ENCODE measurements around the gene ANKH. TPM values are rescaled to one million over a fixed set of nuclear protein-coding genes. Genes with fewer than 3 reads are reported as not detected.

The ANKH gene
- total and polyA plus RNA-seq, 2 donors (not counting 1 experiment from before 2014, with no cell fraction given): 13.7 to 71.1 TPM

DNA sequence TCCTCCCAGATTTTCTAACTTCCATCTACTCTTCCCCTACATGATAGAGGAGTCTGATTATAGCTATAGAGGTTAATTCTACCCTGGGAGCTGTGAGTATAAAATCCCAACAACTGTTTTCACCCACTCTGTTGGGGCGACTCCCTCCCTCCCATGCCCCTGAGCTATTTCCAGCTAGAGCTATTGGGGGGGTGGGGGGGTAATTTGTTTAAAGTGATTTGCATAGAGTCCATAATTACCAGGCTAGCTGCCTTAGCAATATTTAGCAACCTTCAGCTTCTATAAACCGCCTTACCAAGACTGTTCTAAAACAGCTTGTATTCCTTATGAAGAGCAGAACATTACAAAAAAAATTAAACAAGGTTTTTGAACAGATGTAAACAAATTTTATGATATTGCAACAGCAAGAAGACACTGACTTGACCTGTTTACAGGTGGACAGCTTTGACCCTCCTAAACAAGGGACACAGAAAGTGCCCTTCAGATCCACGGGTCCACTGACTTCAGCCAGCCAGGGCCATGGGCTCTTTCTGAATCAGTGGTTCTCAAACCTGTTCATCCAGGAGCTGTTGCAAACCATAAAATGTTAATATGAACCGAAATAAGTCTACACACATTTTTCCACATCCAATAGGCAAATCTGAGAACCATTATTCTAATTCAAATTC lies 108.9 kb downstream of the ANKH start:
- H4K20me1 ChIP-seq (ENCODE audit: control insufficient read depth, insufficient read depth, low read length, poor library complexity, severe bottlenecking): no peaks in the 10 kb centered on the region
- peak overlapping the region; percentile 10 for H3K4me3 Mint-ChIP-seq
- H3K4me2 ChIP-seq (replicated peaks; ENCODE audit: low read depth, low read length, poor library complexity, severe bottlenecking): peak overlapping the region; percentile 66
- no peak overlapping the region for H3K27ac Mint-ChIP-seq
- peak overlapping the region; percentile 23 for H2AFZ ChIP-seq (ENCODE audit: insufficient read depth, low read depth, low read length, poor library complexity, severe bottlenecking)
- H3K4me3 ChIP-seq (ENCODE audit: control extremely low read depth in 1 of 5, extremely low read depth in 1 of 5, insufficient read depth in 1 of 5, low read depth in 2 of 5, low read length in 4 of 5): peak overlapping the region in 1 of 5 experiments; percentile 38
- H3K27me3 Mint-ChIP-seq: no peaks in the 10 kb centered on the region
- POLR2A ChIA-PET: interaction anchor here (0.6 kb wide), 1 partner anchor 420 kb away, joined by 5 read pairs; no protein-coding TSS in a partner anchor
- H3K4me1 Mint-ChIP-seq: peaks cover 21% of the 10 kb centered on the region
- H3K27me3 ChIP-seq (replicated peaks in 1 of 4; ENCODE audit: control extremely low read depth in 1 of 4, control insufficient read depth in 3 of 4, insufficient read depth in 4 of 4, low read length in 3 of 4): no peaks in the 10 kb centered on the region
- H3K36me3 ChIP-seq (replicated peaks in 1 of 2; ENCODE audit: control extremely low read depth in 1 of 2, control insufficient read depth in 1 of 2, extremely low read depth in 1 of 2, insufficient read depth in 2 of 2, low read length in 1 of 2): peaks cover 0 to 3% of the 10 kb centered on the region in 2 experiments
- ATAC-seq (ENCODE audit: low read depth) (no peak), DNase-seq (no peak)
- intact Hi-C loops (cut with micrococcal nuclease): no loop called here
- 90% methylated on average over 1 of the region's 4 CpGs for WGBS (ENCODE audit: insufficient coverage)
- peaks cover 11 to 15% of the 10 kb centered on the region in 2 donors for H3K4me1 ChIP-seq (ENCODE audit: control insufficient read depth in 2 of 2, insufficient read depth in 2 of 2, low read length in 2 of 2)
- peak overlapping the region in 1 of 2 donors; percentile 30 for H3K27ac ChIP-seq (ENCODE audit: low read length in 2 of 2)
- H3K79me2 ChIP-seq (ENCODE audit: control insufficient read depth, insufficient read depth, low read length): no peaks in the 10 kb centered on the region
- no peaks in the 10 kb centered on the region for H3K9me3 Mint-ChIP-seq (ENCODE audit: insufficient read depth)
- H3K9me3 ChIP-seq (ENCODE audit: control extremely low read depth in 1 of 3, control insufficient read depth in 2 of 3, insufficient read depth in 1 of 3, low read length in 2 of 3): no peaks in the 10 kb centered on the region
- TF ChIP-seq EZH2 (IDR thresholded peaks at IDR 0.05; ENCODE audit: borderline replicate concordance, insufficient read depth, low read depth, low read length, poor library complexity, severe bottlenecking): no peak
- TF ChIP-seq, protein P1, sequence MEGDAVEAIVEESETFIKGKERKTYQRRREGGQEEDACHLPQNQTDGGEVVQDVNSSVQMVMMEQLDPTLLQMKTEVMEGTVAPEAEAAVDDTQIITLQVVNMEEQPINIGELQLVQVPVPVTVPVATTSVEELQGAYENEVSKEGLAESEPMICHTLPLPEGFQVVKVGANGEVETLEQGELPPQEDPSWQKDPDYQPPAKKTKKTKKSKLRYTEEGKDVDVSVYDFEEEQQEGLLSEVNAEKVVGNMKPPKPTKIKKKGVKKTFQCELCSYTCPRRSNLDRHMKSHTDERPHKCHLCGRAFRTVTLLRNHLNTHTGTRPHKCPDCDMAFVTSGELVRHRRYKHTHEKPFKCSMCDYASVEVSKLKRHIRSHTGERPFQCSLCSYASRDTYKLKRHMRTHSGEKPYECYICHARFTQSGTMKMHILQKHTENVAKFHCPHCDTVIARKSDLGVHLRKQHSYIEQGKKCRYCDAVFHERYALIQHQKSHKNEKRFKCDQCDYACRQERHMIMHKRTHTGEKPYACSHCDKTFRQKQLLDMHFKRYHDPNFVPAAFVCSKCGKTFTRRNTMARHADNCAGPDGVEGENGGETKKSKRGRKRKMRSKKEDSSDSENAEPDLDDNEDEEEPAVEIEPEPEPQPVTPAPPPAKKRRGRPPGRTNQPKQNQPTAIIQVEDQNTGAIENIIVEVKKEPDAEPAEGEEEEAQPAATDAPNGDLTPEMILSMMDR (IDR thresholded peaks at IDR 0.05): no peak
- H3K9ac ChIP-seq (ENCODE audit: low read length): peak overlapping the region; percentile 51
- CTCF ChIA-PET: interaction anchor here (1.1 kb wide), 1 partner anchor 253 kb away, joined by 4 read pairs; no protein-coding TSS in a partner anchor

DNA sequence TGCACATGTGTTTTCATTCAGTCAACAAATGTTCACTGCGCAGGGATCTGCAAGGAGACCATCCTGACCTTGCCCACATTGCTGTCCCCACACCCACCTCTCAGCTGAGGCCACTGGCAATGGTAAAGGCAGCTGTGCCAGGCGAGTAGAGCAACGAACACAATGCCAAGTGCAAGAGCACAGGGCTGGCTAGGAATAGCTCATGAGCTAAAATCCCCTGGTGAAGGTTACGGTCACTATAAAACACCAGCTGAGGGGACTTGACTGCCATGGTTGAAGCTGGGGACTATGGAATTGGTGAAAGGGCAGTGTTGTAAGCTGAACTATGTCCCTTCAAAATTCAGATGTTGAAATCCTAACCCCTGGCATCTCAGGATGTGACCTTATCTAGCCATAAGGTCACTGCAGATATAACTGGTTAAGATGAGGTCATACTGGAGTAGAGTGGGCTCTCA lies 111.0 kb downstream of the ANKH start:
- Histone ChIP-seq H3K4me3 (ENCODE audit: control extremely low read depth in 1 of 5, extremely low read depth in 1 of 5, insufficient read depth in 1 of 5, low read depth in 2 of 5, low read length in 4 of 5) (no peak overlapping the region), H3K9me3 (ENCODE audit: control extremely low read depth in 1 of 3, control insufficient read depth in 2 of 3, insufficient read depth in 1 of 3, low read length in 2 of 3) (no peaks in the 10 kb centered on the region), H3K9ac (ENCODE audit: low read length) (no peak overlapping the region), H3K79me2 (ENCODE audit: control insufficient read depth, insufficient read depth, low read length) (no peaks in the 10 kb centered on the region), H4K20me1 (ENCODE audit: control insufficient read depth, insufficient read depth, low read length, poor library complexity, severe bottlenecking) (no peaks in the 10 kb centered on the region), H3K27me3 (replicated peaks in 1 of 4; ENCODE audit: control extremely low read depth in 1 of 4, control insufficient read depth in 3 of 4, insufficient read depth in 4 of 4, low read length in 3 of 4) (no peaks in the 10 kb centered on the region), H3K4me2 (replicated peaks; ENCODE audit: low read depth, low read length, poor library complexity, severe bottlenecking) (no peak overlapping the region), H3K4me1 (ENCODE audit: control insufficient read depth in 2 of 2, insufficient read depth in 2 of 2, low read length in 2 of 2) (peaks cover 11 to 15% of the 10 kb centered on the region in 2 donors), H2AFZ (ENCODE audit: insufficient read depth, low read depth, low read length, poor library complexity, severe bottlenecking) (no peak overlapping the region), H3K27ac (ENCODE audit: low read length in 2 of 2) (no peak overlapping the region), H3K36me3 (replicated peaks in 1 of 2; ENCODE audit: control extremely low read depth in 1 of 2, control insufficient read depth in 1 of 2, extremely low read depth in 1 of 2, insufficient read depth in 2 of 2, low read length in 1 of 2) (peaks cover 0 to 4% of the 10 kb centered on the region in 2 experiments)
- no peak for DNase-seq
- H3K4me3 Mint-ChIP-seq: no peak overlapping the region
- POLR2A ChIA-PET: no interaction called here
- no peaks in the 10 kb centered on the region for H3K27me3 Mint-ChIP-seq
- intact Hi-C loops (cut with micrococcal nuclease): no loop called here
- 90% methylated on average over 4 of the region's 4 CpGs for WGBS (ENCODE audit: insufficient coverage)
- TF ChIP-seq EZH2 (IDR thresholded peaks at IDR 0.05; ENCODE audit: borderline replicate concordance, insufficient read depth, low read depth, low read length, poor library complexity, severe bottlenecking): no peak
- TF ChIP-seq, protein P1 (IDR thresholded peaks at IDR 0.05): no peak
- no peaks in the 10 kb centered on the region for H3K9me3 Mint-ChIP-seq (ENCODE audit: insufficient read depth)
- CTCF ChIA-PET: no interaction called here
- H3K4me1 Mint-ChIP-seq: peaks cover 21% of the 10 kb centered on the region
- no peak for ATAC-seq (ENCODE audit: low read depth)
- no peak overlapping the region for H3K27ac Mint-ChIP-seq
